ENCODE results near the gene STK11.

The STK11 gene

GRCh38 chr19:1234955-1235380 is 29.4 kb downstream of the STK11 start:
- H3K4me2 ChIP-seq (ENCODE audit: low read length), result no peak overlapping the region
- no CpG with 5 or more reads among the region's 43 CpGs for WGBS (ENCODE audit: extremely low coverage, insufficient coverage, insufficient read length)

GRCh38 chr19:1235625-1236538 is 30.3 kb downstream of the STK11 start:
- H3K4me3 ChIP-seq (ENCODE audit: low read depth, low read length), result no peak overlapping the region
- H3K79me1 ChIP-seq (ENCODE audit: low read length), result peaks cover 10% of the 10 kb centered on the region
- no peak overlapping the region for H3K18ac ChIP-seq (ENCODE audit: low read length)

More at GRCh38 chr19:1234955-1235380, 29.4 kb downstream of the STK11 start:
- H4K12ac ChIP-seq (ENCODE audit: low read depth, low read length), result no peak overlapping the region
- H3K79me1 ChIP-seq (ENCODE audit: low read length), result peaks cover 9% of the 10 kb centered on the region
- H3K27ac ChIP-seq (ENCODE audit: low read depth, low read length), result no peak overlapping the region
- no peak overlapping the region for H3K4me3 ChIP-seq (ENCODE audit: low read depth, low read length)
- peaks cover 1% of the 10 kb centered on the region for H3K79me2 ChIP-seq (ENCODE audit: control insufficient read depth, insufficient read depth, low read length, poor library complexity)
- H3K23ac ChIP-seq (ENCODE audit: low read length), result no peak overlapping the region
- no peak overlapping the region for H3K14ac ChIP-seq (ENCODE audit: low read length)
- H2BK120ac ChIP-seq (ENCODE audit: insufficient read depth, low read length, poor library complexity), result no peak overlapping the region
- peaks cover 30 to 34% of the 10 kb centered on the region in 2 experiments for H3K36me3 ChIP-seq (ENCODE audit: control insufficient read depth in 1 of 2, insufficient read depth in 2 of 2, low read length in 2 of 2)
- H3K4ac ChIP-seq (ENCODE audit: low read depth, low read length), result no peak overlapping the region
- no peak overlapping the region for H3K9ac ChIP-seq (ENCODE audit: low read length)
- H3K27me3 ChIP-seq (ENCODE audit: insufficient read depth, low read length), result no peaks in the 10 kb centered on the region
- H3K18ac ChIP-seq (ENCODE audit: low read length), result no peak overlapping the region
- peaks cover 9 to 25% of the 10 kb centered on the region in 2 experiments for H3K4me1 ChIP-seq (ENCODE audit: control insufficient read depth in 1 of 2, insufficient read depth in 2 of 2, low read length in 2 of 2)
- no peak overlapping the region for H2AFZ ChIP-seq (ENCODE audit: insufficient read depth, low read length, poor library complexity)
- peaks cover 5% of the 10 kb centered on the region for H3K9me3 ChIP-seq (ENCODE audit: insufficient read depth, low read depth, low read length)
- no peak overlapping the region for H2BK12ac ChIP-seq (ENCODE audit: low read length)
- no peak for DNase-seq
- no peak overlapping the region for H2BK5ac ChIP-seq (ENCODE audit: low read depth, low read length, poor library complexity)
- no peak overlapping the region for H2AK5ac ChIP-seq (ENCODE audit: low read length)
- H4K8ac ChIP-seq (ENCODE audit: low read depth, low read length), result no peak overlapping the region
- no peak overlapping the region for H4K91ac ChIP-seq (ENCODE audit: low read depth, low read length)

GRCh38 chr19:1236576-1236975 is 31.0 kb downstream of the STK11 start:
- DNase-seq, result no peak
- Histone ChIP-seq H3K23ac (ENCODE audit: low read length) (no peak overlapping the region), H3K79me1 (ENCODE audit: low read length) (peaks cover 10% of the 10 kb centered on the region), H2BK12ac (ENCODE audit: low read length) (no peak overlapping the region), H2BK120ac (ENCODE audit: insufficient read depth, low read length, poor library complexity) (no peak overlapping the region), H3K4me3 (ENCODE audit: low read depth, low read length) (peak overlapping the region; percentile 83), H4K12ac (ENCODE audit: low read depth, low read length) (no peak overlapping the region), H3K4ac (ENCODE audit: low read depth, low read length) (no peak overlapping the region), H2AFZ (ENCODE audit: insufficient read depth, low read length, poor library complexity) (no peak overlapping the region), H3K18ac (ENCODE audit: low read length) (peak overlapping the region; percentile 55), H3K27me3 (ENCODE audit: insufficient read depth, low read length) (no peaks in the 10 kb centered on the region), H3K36me3 (ENCODE audit: control insufficient read depth in 1 of 2, insufficient read depth in 2 of 2, low read length in 2 of 2) (peaks cover 30 to 31% of the 10 kb centered on the region in 2 experiments), H3K9ac (ENCODE audit: low read length) (no peak overlapping the region), H3K79me2 (ENCODE audit: control insufficient read depth, insufficient read depth, low read length, poor library complexity) (peaks cover 1% of the 10 kb centered on the region), H3K4me2 (ENCODE audit: low read length) (peak overlapping the region; percentile 98), H4K8ac (ENCODE audit: low read depth, low read length) (no peak overlapping the region), H2AK5ac (ENCODE audit: low read length) (no peak overlapping the region), H3K14ac (ENCODE audit: low read length) (no peak overlapping the region), H2BK5ac (ENCODE audit: low read depth, low read length, poor library complexity) (no peak overlapping the region), H3K4me1 (ENCODE audit: control insufficient read depth in 1 of 2, insufficient read depth in 2 of 2, low read length in 2 of 2) (peaks cover 11 to 27% of the 10 kb centered on the region in 2 experiments), H3K9me3 (ENCODE audit: insufficient read depth, low read depth, low read length) (peaks cover 3% of the 10 kb centered on the region), H3K27ac (ENCODE audit: low read depth, low read length) (no peak overlapping the region), H4K91ac (ENCODE audit: low read depth, low read length) (no peak overlapping the region)
- WGBS (ENCODE audit: extremely low coverage, insufficient coverage, insufficient read length), result no CpG with 5 or more reads among the region's 42 CpGs

More at GRCh38 chr19:1235625-1236538, 30.3 kb downstream of the STK11 start:
- Histone ChIP-seq H3K9ac (ENCODE audit: low read length) (no peak overlapping the region), H3K23ac (ENCODE audit: low read length) (no peak overlapping the region), H2AFZ (ENCODE audit: insufficient read depth, low read length, poor library complexity) (no peak overlapping the region), H2AK5ac (ENCODE audit: low read length) (no peak overlapping the region), H3K27ac (ENCODE audit: low read depth, low read length) (no peak overlapping the region), H3K27me3 (ENCODE audit: insufficient read depth, low read length) (no peaks in the 10 kb centered on the region), H3K9me3 (ENCODE audit: insufficient read depth, low read depth, low read length) (peaks cover 5% of the 10 kb centered on the region), H3K4me2 (ENCODE audit: low read length) (peak overlapping the region; percentile 43), H2BK120ac (ENCODE audit: insufficient read depth, low read length, poor library complexity) (no peak overlapping the region), H4K8ac (ENCODE audit: low read depth, low read length) (no peak overlapping the region), H4K91ac (ENCODE audit: low read depth, low read length) (no peak overlapping the region), H2BK5ac (ENCODE audit: low read depth, low read length, poor library complexity) (no peak overlapping the region), H3K79me2 (ENCODE audit: control insufficient read depth, insufficient read depth, low read length, poor library complexity) (peaks cover 1% of the 10 kb centered on the region), H3K14ac (ENCODE audit: low read length) (no peak overlapping the region), H4K12ac (ENCODE audit: low read depth, low read length) (no peak overlapping the region), H3K4me1 (ENCODE audit: control insufficient read depth in 1 of 2, insufficient read depth in 2 of 2, low read length in 2 of 2) (peaks cover 9 to 25% of the 10 kb centered on the region in 2 experiments), H2BK12ac (ENCODE audit: low read length) (no peak overlapping the region), H3K36me3 (ENCODE audit: control insufficient read depth in 1 of 2, insufficient read depth in 2 of 2, low read length in 2 of 2) (peaks cover 30 to 31% of the 10 kb centered on the region in 2 experiments), H3K4ac (ENCODE audit: low read depth, low read length) (no peak overlapping the region)
- no CpG with 5 or more reads among the region's 39 CpGs for WGBS (ENCODE audit: extremely low coverage, insufficient coverage, insufficient read length)
- peak; percentile 60 to 71 for DNase-seq

- peaks cover 3% of the 10 kb centered on the region for H3K9me3 ChIP-seq (ENCODE audit: insufficient read depth, low read depth, low read length)
- no peak overlapping the region for H2BK12ac ChIP-seq (ENCODE audit: low read length)
- no peak overlapping the region for H3K27ac ChIP-seq (ENCODE audit: low read depth, low read length)
- H3K23ac ChIP-seq (ENCODE audit: low read length), result no peak overlapping the region
- H3K79me2 ChIP-seq (ENCODE audit: control insufficient read depth, insufficient read depth, low read length, poor library complexity), result peaks cover 6% of the 10 kb centered on the region
- no peak for DNase-seq
- peak overlapping the region; percentile 98 for H3K4me2 ChIP-seq (ENCODE audit: low read length)
- no peak overlapping the region for H2BK120ac ChIP-seq (ENCODE audit: insufficient read depth, low read length, poor library complexity)
- peak overlapping the region; percentile 49 for H3K4ac ChIP-seq (ENCODE audit: low read depth, low read length)
- H4K91ac ChIP-seq (ENCODE audit: low read depth, low read length), result peak overlapping the region; percentile 53
- H3K4me1 ChIP-seq (ENCODE audit: control insufficient read depth in 1 of 2, insufficient read depth in 2 of 2, low read length in 2 of 2), result peaks cover 7 to 22% of the 10 kb centered on the region in 2 experiments
- H2AK5ac ChIP-seq (ENCODE audit: low read length), result no peak overlapping the region
- peak overlapping the region; percentile 47 for H3K14ac ChIP-seq (ENCODE audit: low read length)
- no CpG with 5 or more reads among the region's 60 CpGs for WGBS (ENCODE audit: extremely low coverage, insufficient coverage, insufficient read length)
- peaks cover 30 to 31% of the 10 kb centered on the region in 2 experiments for H3K36me3 ChIP-seq (ENCODE audit: control insufficient read depth in 1 of 2, insufficient read depth in 2 of 2, low read length in 2 of 2)
- H3K4me3 ChIP-seq (ENCODE audit: low read depth, low read length), result peak overlapping the region; percentile 83
- peaks cover 13% of the 10 kb centered on the region for H3K79me1 ChIP-seq (ENCODE audit: low read length)
- H2AFZ ChIP-seq (ENCODE audit: insufficient read depth, low read length, poor library complexity), result peak overlapping the region; percentile 48
- H4K12ac ChIP-seq (ENCODE audit: low read depth, low read length), result peak overlapping the region; percentile 0
- H3K18ac ChIP-seq (ENCODE audit: low read length), result peak overlapping the region; percentile 55
- no peaks in the 10 kb centered on the region for H3K27me3 ChIP-seq (ENCODE audit: insufficient read depth, low read length)
- peak overlapping the region; percentile 77 for H3K9ac ChIP-seq (ENCODE audit: low read length)
- no peak overlapping the region for H2BK5ac ChIP-seq (ENCODE audit: low read depth, low read length, poor library complexity)
- peak overlapping the region; percentile 40 for H4K8ac ChIP-seq (ENCODE audit: low read depth, low read length)
Observed at GRCh38 chr19:1237027-1237659, 31.6 kb downstream of the STK11 start.

Data from trophoblast cell (in vitro differentiated cells and primary cell).